Central memory CD8-positive, alpha-beta T cell (primary cell): ENCODE measurements around the gene MCTP1.

Source experiments
- ATAC-seq: fragments of 150-1000 bp; cut with Tn5 transposase; replicated peaks from 2 replicates; pipeline ENCODE4 v1.10.0; 2022; ENCODE audit warnings: mild to moderate bottlenecking, moderate FRiP score, moderate number of reproducible peaks; ENCODE audit not compliant: poor library complexity, severe bottlenecking; ENCODE audit errors: extremely low read depth
- DNase-seq, 2 donors: peaks; one replicate each; pipeline ENCODE4 v3.0.0; 2021; ENCODE audit warnings: low spot score in 2 of 2
- H3K27ac Mint-ChIP-seq: one replicate; pipeline ENCODE4 v1.8.0; 2022; ENCODE audit warnings: low read depth, mild to moderate bottlenecking, moderate library complexity, mixed read lengths
- H3K27me3 Mint-ChIP-seq: one replicate; pipeline ENCODE4 v1.8.0; 2022; ENCODE audit warnings: mixed read lengths
- H3K36me3 Mint-ChIP-seq: one replicate; pipeline ENCODE4 v1.8.0; 2022; ENCODE audit warnings: mild to moderate bottlenecking, moderate library complexity, mixed read lengths; ENCODE audit not compliant: insufficient read depth
- H3K4me1 Mint-ChIP-seq: one replicate; pipeline ENCODE4 v1.8.0; 2022; ENCODE audit warnings: mixed read lengths
- H3K4me3 Mint-ChIP-seq: one replicate; pipeline ENCODE4 v1.8.0; 2022; ENCODE audit warnings: mild to moderate bottlenecking, moderate library complexity, mixed read lengths
- H3K9me3 Mint-ChIP-seq: one replicate; pipeline ENCODE4 v1.8.0; 2022; ENCODE audit warnings: mixed read lengths

Gene MCTP1

DNA sequence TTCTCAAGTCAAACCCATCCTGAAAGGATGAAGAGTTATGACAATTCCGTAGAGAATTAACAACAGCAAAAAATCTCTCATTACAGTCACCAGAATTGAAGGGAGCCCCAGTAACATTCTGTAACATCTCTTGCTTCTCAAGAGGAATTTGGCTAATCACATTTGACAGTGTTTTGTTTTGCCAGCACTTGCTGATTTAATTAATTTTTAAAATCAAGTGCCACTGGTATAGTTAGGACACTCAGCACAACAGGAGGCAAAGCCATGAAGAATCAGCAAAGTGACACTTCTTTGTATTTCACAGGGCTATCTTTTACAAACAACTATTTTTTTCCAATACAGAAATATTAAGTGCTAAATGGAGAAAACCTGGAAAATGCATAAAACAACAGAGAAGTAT is 152.8 kb downstream of the MCTP1 start:
- DNase-seq (no peak), ATAC-seq (no peak)
- H3K27ac Mint-ChIP-seq: no peak overlapping the region
- H3K4me1 Mint-ChIP-seq: no peaks in the 10 kb centered on the region
- no peaks in the 10 kb centered on the region for H3K36me3 Mint-ChIP-seq
- H3K9me3 Mint-ChIP-seq: peaks cover 16% of the 10 kb centered on the region
- no peak overlapping the region for H3K4me3 Mint-ChIP-seq
- H3K27me3 Mint-ChIP-seq: peaks cover 6% of the 10 kb centered on the region

DNA sequence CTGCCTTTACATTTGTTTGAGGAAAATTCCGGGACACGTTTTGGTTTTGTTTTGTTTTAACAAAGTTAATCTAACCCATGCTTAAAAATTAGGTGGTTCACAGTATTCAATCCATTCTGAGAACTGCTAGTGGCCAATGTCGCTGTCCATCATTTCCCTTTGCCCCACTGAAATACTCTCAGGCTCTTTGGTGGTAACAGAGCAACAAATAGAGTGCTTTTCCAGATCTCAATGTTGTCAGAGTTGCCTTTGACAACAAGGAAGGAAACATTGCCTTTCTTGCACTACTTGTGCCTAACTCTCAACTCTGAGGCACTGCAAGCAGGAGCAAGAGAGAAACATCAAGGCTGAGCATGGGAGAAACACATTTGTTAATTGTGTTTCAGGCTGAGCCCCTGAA is 154.0 kb downstream of the MCTP1 start:
- Mint-ChIP-seq H3K4me1 (no peaks in the 10 kb centered on the region), H3K27ac (no peak overlapping the region), H3K9me3 (peaks cover 17% of the 10 kb centered on the region), H3K27me3 (peaks cover 9% of the 10 kb centered on the region), H3K4me3 (no peak overlapping the region), H3K36me3 (peaks cover 2% of the 10 kb centered on the region)
- no peak for DNase-seq
- ATAC-seq: no peak

DNA sequence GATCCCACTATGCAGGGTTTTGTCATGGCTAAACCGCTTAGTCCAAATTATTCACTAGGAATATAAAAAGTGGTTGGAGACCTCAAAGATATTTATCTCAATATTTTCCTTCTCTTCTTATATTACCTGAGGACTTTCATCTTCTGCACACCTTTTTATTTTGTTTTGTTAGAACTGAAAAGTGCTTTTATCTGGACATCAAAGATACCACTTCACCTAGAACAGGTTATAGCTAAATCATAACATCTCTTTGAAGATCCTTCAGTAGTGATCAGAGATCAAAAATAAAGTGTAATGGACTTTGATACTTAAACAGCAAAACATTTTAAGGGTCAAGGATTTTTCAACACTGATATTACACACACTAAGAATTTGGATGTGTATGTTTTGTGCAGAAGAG is 160.2 kb downstream of the MCTP1 start:
- ATAC-seq (no peak), DNase-seq (no peak)
- Mint-ChIP-seq H3K4me3 (no peak overlapping the region), H3K27ac (no peak overlapping the region), H3K9me3 (peaks cover 17% of the 10 kb centered on the region), H3K4me1 (no peaks in the 10 kb centered on the region), H3K27me3 (peaks cover 9% of the 10 kb centered on the region), H3K36me3 (peaks cover 2% of the 10 kb centered on the region)

DNA sequence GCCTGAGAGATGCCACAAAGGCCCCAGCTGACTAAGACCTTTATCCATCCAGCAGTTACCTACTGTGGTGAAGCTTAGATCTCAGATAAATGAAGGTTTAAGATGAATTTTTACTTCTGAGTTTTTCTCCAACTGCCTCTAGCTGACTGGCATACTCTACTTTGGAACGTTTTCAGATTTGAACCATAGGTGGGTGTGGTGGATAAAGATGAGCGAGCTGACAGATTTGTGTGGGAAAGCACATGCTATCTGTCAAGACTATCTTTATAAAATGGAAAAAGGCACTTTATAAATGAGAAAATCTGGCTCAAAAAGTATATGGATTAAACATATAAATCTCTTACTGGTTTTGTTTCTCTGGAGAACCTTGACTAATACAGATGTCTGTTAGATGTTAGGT is 160.8 kb downstream of the MCTP1 start:
- Mint-ChIP-seq H3K9me3 (peaks cover 19% of the 10 kb centered on the region), H3K27ac (no peak overlapping the region), H3K4me1 (no peaks in the 10 kb centered on the region), H3K27me3 (peaks cover 9% of the 10 kb centered on the region), H3K4me3 (no peak overlapping the region), H3K36me3 (peaks cover 2% of the 10 kb centered on the region)
- no peak for DNase-seq
- ATAC-seq: no peak

DNA sequence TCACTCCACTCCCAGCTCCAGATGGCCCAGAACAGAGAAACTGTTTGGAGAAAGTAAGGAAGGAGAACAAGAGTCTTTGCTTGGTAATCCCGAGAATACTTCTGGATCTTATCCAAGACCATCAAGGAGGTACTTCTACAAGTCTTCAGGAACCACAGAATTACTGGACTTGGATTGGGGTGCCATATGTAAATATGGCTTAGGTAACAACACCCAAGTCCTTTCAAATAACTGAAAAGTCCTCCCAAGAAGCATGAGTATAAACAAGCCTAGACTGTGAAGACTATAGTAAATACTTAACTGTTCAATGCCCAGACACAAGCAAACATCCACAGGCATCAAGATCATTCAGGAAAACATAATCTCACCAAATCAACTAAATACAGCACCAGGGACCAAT is 170.0 kb downstream of the MCTP1 start:
- Mint-ChIP-seq H3K36me3 (peaks cover 1% of the 10 kb centered on the region), H3K27ac (no peak overlapping the region), H3K9me3 (peaks cover 16% of the 10 kb centered on the region), H3K27me3 (peaks cover 8% of the 10 kb centered on the region), H3K4me3 (no peak overlapping the region), H3K4me1 (no peaks in the 10 kb centered on the region)
- DNase-seq (no peak), ATAC-seq (no peak)

DNA sequence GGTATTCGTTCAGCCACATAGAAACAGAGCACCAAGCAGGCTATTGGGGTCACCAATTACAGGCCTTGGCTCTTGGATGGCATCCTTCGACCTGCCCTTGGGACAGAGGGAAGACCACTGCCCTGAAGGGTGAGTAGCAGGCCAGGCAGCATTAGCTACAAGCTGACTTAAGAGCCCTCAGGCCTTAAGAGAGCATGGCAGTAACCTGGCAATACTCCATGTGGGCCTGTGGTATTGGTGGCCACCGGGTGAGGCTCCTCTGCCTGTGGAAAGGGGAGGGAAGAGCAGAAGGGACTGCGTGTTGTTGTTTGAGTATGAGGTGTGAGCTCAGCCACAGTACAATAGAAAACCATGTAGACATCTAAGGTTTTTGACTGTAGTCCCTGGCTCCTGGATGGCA is 170.6 kb downstream of the MCTP1 start:
- Mint-ChIP-seq H3K27me3 (peaks cover 8% of the 10 kb centered on the region), H3K4me1 (no peaks in the 10 kb centered on the region), H3K36me3 (peaks cover 1% of the 10 kb centered on the region), H3K4me3 (no peak overlapping the region), H3K9me3 (peaks cover 16% of the 10 kb centered on the region), H3K27ac (no peak overlapping the region)
- DNase-seq: no peak
- no peak for ATAC-seq

DNA sequence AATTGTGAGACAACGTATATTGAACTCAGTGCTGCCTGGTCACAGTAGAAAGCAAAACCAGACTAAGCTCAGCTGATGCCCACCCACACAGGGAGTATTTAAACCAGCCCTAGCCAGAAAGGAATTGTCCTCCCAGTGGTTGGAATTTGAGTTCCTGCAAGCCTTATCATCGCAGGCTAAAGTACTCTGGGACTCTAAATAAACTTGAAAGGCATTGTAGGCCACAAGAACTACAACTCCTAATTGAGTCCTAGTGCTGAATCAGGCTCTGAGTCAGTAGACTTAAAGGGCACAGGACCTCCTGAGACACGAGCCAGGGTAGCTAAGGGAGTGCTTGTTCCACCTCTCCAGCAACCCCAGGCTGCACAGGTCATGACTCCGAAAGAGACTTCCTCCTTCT is 171.4 kb downstream of the MCTP1 start:
- Mint-ChIP-seq H3K36me3 (peaks cover 1% of the 10 kb centered on the region), H3K27me3 (peaks cover 8% of the 10 kb centered on the region)

DNA sequence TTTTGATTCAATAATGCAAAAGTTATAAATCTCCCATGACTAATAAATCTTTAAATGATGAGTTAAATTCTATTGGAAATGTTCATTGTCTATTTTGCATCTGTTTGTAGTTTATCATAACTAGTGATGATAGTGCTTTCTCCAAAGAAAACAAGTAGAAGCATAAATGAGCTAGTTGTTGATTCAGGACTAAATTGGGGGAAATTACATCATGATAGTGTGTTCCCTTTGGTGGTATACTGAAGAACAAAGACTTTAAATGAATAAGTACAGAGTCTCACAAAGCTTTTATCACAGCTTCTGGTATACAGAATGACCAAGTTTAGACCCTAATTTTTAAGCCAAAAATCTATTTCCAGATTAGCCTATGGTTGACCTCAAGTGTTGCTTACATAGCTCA is 173.8 kb downstream of the MCTP1 start:
- H3K27me3 Mint-ChIP-seq: peaks cover 8% of the 10 kb centered on the region
- no peak overlapping the region for H3K27ac Mint-ChIP-seq
- ATAC-seq: no peak

More for the DNA sequence above, 171.4 kb downstream of the MCTP1 start:
- H3K9me3 Mint-ChIP-seq: peaks cover 8% of the 10 kb centered on the region
- no peaks in the 10 kb centered on the region for H3K4me1 Mint-ChIP-seq
- H3K4me3 Mint-ChIP-seq: no peak overlapping the region
- no peak overlapping the region for H3K27ac Mint-ChIP-seq
- no peak for DNase-seq
- ATAC-seq: no peak

DNA sequence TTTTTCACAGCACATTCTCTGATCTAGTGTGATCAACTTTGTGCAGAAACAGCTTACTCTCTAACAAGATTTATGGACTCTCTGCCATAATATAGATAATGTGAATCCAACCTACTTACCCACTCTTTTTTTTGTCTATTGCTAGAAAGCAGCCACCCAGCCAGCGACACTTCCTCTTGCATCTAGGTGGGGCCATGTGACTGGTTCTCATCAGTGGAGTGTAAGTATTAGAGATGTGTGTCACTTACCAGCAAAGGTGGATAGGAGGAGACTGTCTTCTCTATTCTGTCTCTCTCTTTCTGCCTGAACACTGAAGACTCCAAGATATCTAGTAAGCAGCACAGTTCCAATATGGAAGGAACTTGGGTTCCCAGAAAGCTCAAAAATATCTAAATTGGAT is 174.8 kb downstream of the MCTP1 start:
- Mint-ChIP-seq H3K4me1 (no peaks in the 10 kb centered on the region), H3K27ac (no peak overlapping the region), H3K27me3 (peaks cover 1% of the 10 kb centered on the region), H3K4me3 (no peak overlapping the region), H3K9me3 (no peaks in the 10 kb centered on the region), H3K36me3 (no peaks in the 10 kb centered on the region)
- ATAC-seq: no peak
- DNase-seq: no peak

More for the DNA sequence above, 173.8 kb downstream of the MCTP1 start:
- DNase-seq: no peak
- H3K36me3 Mint-ChIP-seq: no peaks in the 10 kb centered on the region
- no peaks in the 10 kb centered on the region for H3K4me1 Mint-ChIP-seq
- H3K4me3 Mint-ChIP-seq: no peak overlapping the region
- peaks cover 6% of the 10 kb centered on the region for H3K9me3 Mint-ChIP-seq

DNA sequence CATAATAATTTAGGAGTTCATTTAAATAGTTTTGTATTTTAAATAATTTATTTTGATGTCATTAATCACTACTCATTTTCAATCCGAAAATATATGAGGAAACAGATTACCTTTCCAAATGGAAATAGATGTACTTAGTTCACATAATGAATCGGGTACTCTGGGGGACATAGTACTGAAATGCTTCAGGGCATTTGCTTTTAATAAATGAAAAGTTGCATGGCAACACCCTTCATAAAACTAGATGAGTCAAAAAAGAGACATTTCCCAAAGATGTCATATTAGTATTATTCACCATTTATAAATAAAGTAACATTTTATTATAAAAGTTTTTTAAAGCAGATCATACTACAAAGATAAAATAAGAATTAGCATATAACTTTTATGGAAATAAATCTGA is 177.8 kb downstream of the MCTP1 start:
- Mint-ChIP-seq H3K36me3 (no peaks in the 10 kb centered on the region), H3K27ac (no peak overlapping the region), H3K4me3 (no peak overlapping the region), H3K9me3 (no peaks in the 10 kb centered on the region), H3K27me3 (no peaks in the 10 kb centered on the region), H3K4me1 (no peaks in the 10 kb centered on the region)
- DNase-seq: no peak
- no peak for ATAC-seq

DNA sequence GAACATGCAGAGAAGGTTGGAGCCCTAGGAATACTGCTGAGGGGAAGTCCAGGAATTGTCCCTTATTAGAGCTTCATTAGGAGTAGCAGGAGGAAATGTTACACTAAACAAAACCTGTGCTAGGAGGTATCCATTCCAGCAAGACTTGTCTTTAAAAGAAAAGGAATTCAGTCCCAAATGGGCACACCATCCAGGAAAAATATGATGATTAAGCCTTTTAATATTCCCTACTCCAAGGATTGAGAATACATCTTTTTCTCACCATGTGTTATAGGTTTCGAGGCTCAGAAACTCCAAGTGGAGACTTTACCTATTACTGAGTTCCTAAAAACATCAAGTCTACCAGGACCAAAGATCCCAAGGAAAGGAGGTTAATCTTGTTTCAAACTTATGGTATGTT is 179.3 kb downstream of the MCTP1 start:
- H3K27me3 Mint-ChIP-seq: no peaks in the 10 kb centered on the region
- no peaks in the 10 kb centered on the region for H3K9me3 Mint-ChIP-seq
- ATAC-seq: no peak
- DNase-seq: no peak
- no peaks in the 10 kb centered on the region for H3K4me1 Mint-ChIP-seq
- H3K36me3 Mint-ChIP-seq: no peaks in the 10 kb centered on the region
- H3K4me3 Mint-ChIP-seq: no peak overlapping the region
- no peak overlapping the region for H3K27ac Mint-ChIP-seq

DNA sequence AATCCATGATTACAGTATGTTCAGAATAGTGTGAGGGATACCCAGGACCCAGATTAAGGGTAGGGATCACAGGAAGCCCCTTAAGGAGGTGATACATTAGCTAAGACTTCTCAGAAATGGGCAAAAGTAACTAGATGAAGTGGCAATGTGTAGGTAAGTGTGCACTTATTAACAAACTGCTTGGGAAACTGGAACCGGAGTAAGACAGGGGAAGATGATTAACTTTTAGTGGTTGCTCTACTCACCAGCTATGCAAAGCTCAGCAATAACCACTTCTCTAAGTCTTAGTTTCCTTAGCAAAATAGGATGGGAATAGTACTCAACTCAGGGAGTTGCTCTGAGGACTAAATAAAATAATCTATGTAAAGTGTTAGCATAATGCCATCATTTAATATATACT is 182.2 kb downstream of the MCTP1 start:
- Mint-ChIP-seq H3K4me1 (no peaks in the 10 kb centered on the region), H3K36me3 (no peaks in the 10 kb centered on the region), H3K9me3 (no peaks in the 10 kb centered on the region), H3K27me3 (no peaks in the 10 kb centered on the region), H3K27ac (no peak overlapping the region), H3K4me3 (no peak overlapping the region)
- DNase-seq (no peak), ATAC-seq (no peak)

DNA sequence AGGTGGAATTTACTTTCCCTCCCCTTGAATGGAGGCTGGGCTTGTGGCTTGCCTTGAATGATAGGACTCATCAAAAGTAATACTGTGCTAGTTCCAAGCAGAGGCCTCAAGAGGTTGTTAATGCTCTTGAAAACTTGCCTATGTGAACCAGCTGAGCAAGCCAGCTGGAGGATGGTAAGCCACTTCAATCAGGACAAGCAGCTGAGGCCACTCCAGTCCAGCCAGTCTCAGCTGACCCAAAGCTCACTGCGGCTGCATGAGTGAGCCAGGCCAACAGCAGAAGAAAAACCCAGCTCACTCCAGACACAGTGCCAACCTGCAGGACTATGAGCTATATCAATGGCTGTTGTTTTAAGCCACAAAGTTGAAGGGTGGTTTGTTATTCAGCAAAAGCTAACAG is 182.8 kb downstream of the MCTP1 start:
- no peaks in the 10 kb centered on the region for H3K4me1 Mint-ChIP-seq
- H3K4me3 Mint-ChIP-seq: no peak overlapping the region
- H3K27ac Mint-ChIP-seq: no peak overlapping the region
- no peaks in the 10 kb centered on the region for H3K36me3 Mint-ChIP-seq
- no peaks in the 10 kb centered on the region for H3K27me3 Mint-ChIP-seq
- ATAC-seq (no peak), DNase-seq (no peak)
- no peaks in the 10 kb centered on the region for H3K9me3 Mint-ChIP-seq

DNA sequence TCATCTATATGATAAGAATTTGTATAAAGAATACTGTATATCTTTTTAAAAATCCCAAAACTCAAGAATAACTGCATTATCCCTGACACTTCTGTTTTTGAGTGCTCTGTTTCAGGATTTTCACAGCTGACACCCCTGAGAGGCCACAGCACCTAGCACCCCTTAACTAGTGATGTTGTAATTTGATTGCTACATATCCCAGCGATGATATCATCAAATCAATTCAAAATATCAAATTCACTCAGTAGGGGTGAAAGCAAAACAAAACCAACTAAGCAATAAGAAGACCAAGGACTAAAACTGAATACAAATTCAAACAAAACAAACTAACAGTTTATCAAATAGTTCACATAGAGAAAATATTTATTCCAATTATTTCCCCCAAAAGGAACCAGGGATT is 184.3 kb downstream of the MCTP1 start:
- Mint-ChIP-seq H3K9me3 (peaks cover 5% of the 10 kb centered on the region), H3K4me3 (no peak overlapping the region), H3K4me1 (no peaks in the 10 kb centered on the region), H3K27me3 (no peaks in the 10 kb centered on the region), H3K27ac (no peak overlapping the region), H3K36me3 (no peaks in the 10 kb centered on the region)
- DNase-seq (no peak), ATAC-seq (no peak)
